GM12872 (cell line): Measurements from ENCODE around the gene HTRA2.

Source experiments
- CTCF ChIP-seq: IDR thresholded peaks from 3 replicates; pipeline ENCODE4 v1.5.1; 2011; ENCODE audit warnings: low read depth, mild to moderate bottlenecking, low read length, moderate library complexity; ENCODE audit not compliant: insufficient read depth

Gene HTRA2

GRCh38 chr2:74576863-74577229, 47.1 kb downstream of the HTRA2 start:
- TF ChIP-seq CTCF = no peak

- no peak for TF ChIP-seq CTCF
Measured at GRCh38 chr2:74577448-74577847, 47.7 kb downstream of the HTRA2 start.

- TF ChIP-seq CTCF = no peak
Measured at GRCh38 chr2:74578408-74578807, 48.7 kb downstream of the HTRA2 start.

- TF ChIP-seq CTCF = no peak
Measured at GRCh38 chr2:74581463-74581862, 51.7 kb downstream of the HTRA2 start.

- TF ChIP-seq CTCF = no peak
Measured at GRCh38 chr2:74582184-74582583, 52.5 kb downstream of the HTRA2 start.
